ENCODE measurements around the gene GRIK4.

GRIK4 gene

GRCh38 chr11:120814531-120815318, 303.2 kb downstream of the GRIK4 start:
- no peak for DNase-seq (ENCODE audit: low read depth)

GRCh38 chr11:120815319-120816100, 304.0 kb downstream of the GRIK4 start:
- no peak for DNase-seq (ENCODE audit: low read depth)

DNA sequence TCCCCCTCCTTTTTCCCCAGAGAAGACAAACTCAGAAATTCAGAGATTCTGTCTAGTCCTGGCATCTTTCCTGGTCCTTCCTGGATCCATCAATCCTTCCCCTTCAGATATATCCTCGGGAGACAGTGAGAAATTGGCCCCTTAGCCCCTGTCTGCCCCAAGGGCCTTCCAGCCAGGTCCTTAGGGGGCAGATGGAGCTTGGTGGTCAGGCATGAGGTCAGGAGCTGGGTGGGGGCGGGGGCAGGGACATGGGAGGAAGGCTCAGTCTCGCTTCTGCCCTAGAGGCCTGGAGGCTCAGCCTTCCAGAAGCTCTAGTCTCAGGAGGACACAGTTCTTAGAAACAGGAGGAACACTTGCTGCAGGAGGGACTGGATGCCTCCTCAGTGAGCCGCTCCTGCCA, 304.6 kb downstream of the GRIK4 start:
- no peak for DNase-seq (ENCODE audit: low read depth)

DNA sequence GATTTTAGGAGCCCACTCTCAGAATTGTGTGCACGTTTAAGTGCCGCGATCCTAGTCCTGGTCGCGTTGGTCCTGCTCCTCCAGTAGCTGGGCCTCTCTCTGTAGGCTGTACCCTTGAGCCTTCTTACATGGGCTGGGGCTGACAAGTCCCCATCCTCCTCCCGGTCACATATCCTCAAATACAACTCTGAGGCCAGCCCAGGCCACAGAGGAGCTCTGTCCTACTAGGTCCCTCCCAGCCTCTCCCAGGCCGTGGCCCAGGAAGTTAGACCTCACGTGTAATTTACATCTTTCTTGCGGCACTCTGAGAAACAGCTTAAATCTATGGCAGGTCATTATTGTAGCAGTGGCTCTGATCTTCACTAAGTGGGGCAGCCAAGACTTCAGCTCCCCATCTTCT, 305.2 kb downstream of the GRIK4 start:
- DNase-seq (ENCODE audit: low read depth): no peak

DNA sequence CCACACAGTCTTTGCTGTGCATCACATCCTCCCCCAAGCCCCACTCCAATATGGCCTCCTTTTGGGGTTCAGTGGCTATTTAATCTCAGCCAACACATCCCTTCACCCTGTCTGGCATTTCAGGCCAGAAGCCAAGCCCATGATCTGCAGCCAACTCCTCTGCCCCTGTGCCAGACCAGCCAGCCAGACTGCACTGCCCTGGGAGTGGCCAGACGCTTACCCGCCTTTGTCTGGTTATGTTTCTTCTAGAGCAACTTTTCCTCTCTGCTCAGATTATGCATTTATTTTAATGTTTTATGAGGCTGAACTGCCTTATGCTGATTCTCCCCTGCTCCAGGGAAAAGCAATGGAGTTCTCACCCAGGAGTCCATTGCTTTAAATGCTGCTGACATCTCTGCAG, 305.6 kb downstream of the GRIK4 start:
- no peak for DNase-seq (ENCODE audit: low read depth)

DNA sequence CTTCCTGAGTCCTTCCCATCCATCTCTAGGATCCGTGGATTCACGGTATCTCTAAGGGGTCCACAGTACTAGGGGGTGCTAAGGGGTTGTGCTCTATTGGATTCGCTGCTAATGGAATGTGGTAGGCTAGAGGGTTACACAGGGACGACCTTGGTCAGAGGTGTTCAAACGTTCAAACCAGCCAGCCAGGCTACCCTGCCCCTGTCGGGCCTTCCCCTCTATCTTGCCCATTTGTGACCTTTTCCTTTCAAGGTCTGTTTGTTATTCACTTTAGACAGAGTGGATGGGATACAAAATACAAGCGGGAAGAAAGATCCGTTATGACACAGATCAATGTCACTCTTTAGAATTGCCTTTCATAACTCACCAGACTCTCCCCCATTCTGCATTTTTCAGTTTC, 306.5 kb downstream of the GRIK4 start:
- no peak for DNase-seq (ENCODE audit: low read depth)

- no peak for DNase-seq (ENCODE audit: low read depth)
These were observed 307.5 kb downstream of the GRIK4 start for GRCh38 chr11:120819003-120819402.

GRCh38 chr11:120819437-120820365, 308.2 kb downstream of the GRIK4 start:
- no peak for DNase-seq (ENCODE audit: low read depth)

- DNase-seq (ENCODE audit: low read depth): no peak
These were observed 311.6 kb downstream of the GRIK4 start for GRCh38 chr11:120823159-120823558.

- DNase-seq (ENCODE audit: low read depth): no peak
These were observed 312.7 kb downstream of the GRIK4 start for GRCh38 chr11:120824242-120824641.

GRCh38 chr11:120827198-120827597, 315.6 kb downstream of the GRIK4 start:
- no peak for DNase-seq (ENCODE audit: low read depth)

GRCh38 chr11:120827820-120828219, 316.3 kb downstream of the GRIK4 start:
- DNase-seq (ENCODE audit: low read depth): no peak

GRCh38 chr11:120828847-120829246, 317.3 kb downstream of the GRIK4 start:
- DNase-seq (ENCODE audit: low read depth): no peak

GRCh38 chr11:120830085-120830620, 318.6 kb downstream of the GRIK4 start:
- no peak for DNase-seq (ENCODE audit: low read depth)

GRCh38 chr11:120832481-120833238, 321.1 kb downstream of the GRIK4 start:
- DNase-seq (ENCODE audit: low read depth): no peak

GRCh38 chr11:120834686-120835210, 323.2 kb downstream of the GRIK4 start:
- DNase-seq (ENCODE audit: low read depth): no peak

- DNase-seq (ENCODE audit: low read depth): no peak
These were observed 324.2 kb downstream of the GRIK4 start for GRCh38 chr11:120835601-120836228.

- DNase-seq (ENCODE audit: low read depth): no peak
These were observed 326.1 kb downstream of the GRIK4 start for GRCh38 chr11:120837696-120838095.

DNA sequence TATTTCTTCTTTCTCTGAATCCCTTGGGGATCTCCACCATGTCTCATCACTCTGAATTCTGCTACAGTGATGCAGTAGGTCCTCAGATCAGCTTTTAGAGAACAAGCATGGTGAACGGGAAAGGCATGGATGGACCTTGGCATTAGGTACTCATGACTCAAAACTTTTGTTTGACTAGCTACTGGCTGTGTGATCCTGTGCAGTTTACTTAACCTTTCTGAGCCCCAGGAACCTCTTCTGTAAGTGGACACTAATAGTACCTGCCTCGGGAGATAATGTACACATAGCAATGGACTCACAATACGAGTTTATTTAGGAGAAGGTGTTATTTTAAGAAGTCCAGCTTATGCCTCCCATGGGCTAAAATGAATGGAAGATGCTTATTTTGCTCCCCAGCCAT, 327.7 kb downstream of the GRIK4 start:
- no peak for DNase-seq (ENCODE audit: low read depth)

GRCh38 chr11:120839846-120840402, 328.4 kb downstream of the GRIK4 start:
- DNase-seq (ENCODE audit: low read depth): no peak

Data from iris pigment epithelial cell (primary cell).